Endothelial cell of umbilical vein (primary cell): ENCODE measurements around the gene PRSS33. TPM values are rescaled to one million over a fixed set of nuclear protein-coding genes. Genes with fewer than 3 reads are reported as not detected.

Experiments used
- BruUV-seq: library from RNA; stranded (reverse); fragments of 400-500 nt; replicated peaks from 2 replicates; lab custom pipeline; 2021; lab: Mats Ljungman, UMichigan
- CTCF ChIA-PET: fragments of 300-600, 350-600 bp; sonication (Branson Sonifier 250); formaldehyde crosslinking; loops from one replicate; lab custom pipeline; 2021; ENCODE audit warnings: antibody characterized with exemption, inconsistent platforms; lab: Charles Lee
- POLR2A ChIA-PET: fragments of 300-600, 350-600 bp; sonication (Branson Sonifier 250); formaldehyde crosslinking; loops from one replicate; lab custom pipeline; 2021; ENCODE audit warnings: antibody characterized with exemption, inconsistent platforms; lab: Charles Lee
- DNase-seq: peaks from one replicate; pipeline ENCODE4 v3.0.0-alpha.2; 2011; ENCODE audit warnings: low read depth, low spot score
- FAIRE-seq: peaks from 2 replicates; lab custom pipeline; 2011; peaks lifted over from hg19 to GRCh38; lab: Jason Lieb, UNC
- H2AFZ ChIP-seq: 2 replicates; pipeline ENCODE4 v1.6.0; 2012; ENCODE audit warnings: low read depth, low read length, control low read depth, inconsistent platforms
- H3K27ac ChIP-seq: 2 replicates; pipeline ENCODE4 v1.5.1; 2011; ENCODE audit warnings: low read depth, mild to moderate bottlenecking, control low read depth, low read length, moderate library complexity; ENCODE audit not compliant: insufficient read depth
- H3K27me3 ChIP-seq, 2 experiments: 2 replicates each; pipeline versions ENCODE4 v1.6.0 to v1.6.1; 2011; ENCODE audit warnings: low read length in 2 of 2, mixed read lengths in 1 of 2; ENCODE audit not compliant: control insufficient read depth in 2 of 2, insufficient read depth in 2 of 2
- H3K36me3 ChIP-seq, 2 experiments: 2 replicates in 1 of 2; 3 replicates in 1 of 2; pipeline ENCODE4 v1.5.1; 2011; ENCODE audit warnings: low read length in 2 of 2, mild to moderate bottlenecking in 1 of 2, moderate library complexity in 1 of 2; ENCODE audit not compliant: control insufficient read depth in 2 of 2, insufficient read depth in 2 of 2; ENCODE audit errors: extremely low read depth in 1 of 2
- H3K4me1 ChIP-seq: 3 replicates; pipeline ENCODE4 v1.5.1; 2011; ENCODE audit warnings: mild to moderate bottlenecking, low read length; ENCODE audit not compliant: control insufficient read depth, insufficient read depth; ENCODE audit errors: extremely low read depth
- H3K4me2 ChIP-seq: 2 replicates; pipeline ENCODE4 v1.6.1; 2011; ENCODE audit warnings: low read length, control low read depth, mixed read lengths; ENCODE audit not compliant: insufficient read depth
- H3K4me3 ChIP-seq, 3 experiments: fragments of 200-600 bp in 1 of 3; sonication (generic), shearing (Covaris generic) in 1 of 3; replicated peaks in 1 of 3; 2 replicates each; pipeline ENCODE4 v1.5.1; 2011 to 2016; ENCODE audit warnings: control low read depth in 3 of 3, low read length in 3 of 3, mild to moderate bottlenecking in 2 of 3, inconsistent platforms in 1 of 3, low read depth in 1 of 3, moderate library complexity in 1 of 3; ENCODE audit not compliant: insufficient read depth in 1 of 3
- H3K79me2 ChIP-seq: 2 replicates; pipeline ENCODE4 v1.6.0; 2012; ENCODE audit warnings: low read length, inconsistent platforms; ENCODE audit not compliant: control insufficient read depth, insufficient read depth
- H3K9ac ChIP-seq: replicated peaks from 2 replicates; pipeline ENCODE3; 2011; ENCODE audit warnings: low read length, control low read depth; ENCODE audit not compliant: insufficient read depth; ENCODE audit errors: extremely low read depth
- H3K9me1 ChIP-seq: replicated peaks from 3 replicates; pipeline ENCODE4 v1.6.0; 2011; ENCODE audit warnings: mild to moderate bottlenecking, low read length; ENCODE audit not compliant: control insufficient read depth, insufficient read depth; ENCODE audit errors: extremely low read depth
- H3K9me3 ChIP-seq: replicated peaks from 2 replicates; pipeline ENCODE4 v1.5.1; 2012; ENCODE audit warnings: low read length, inconsistent platforms; ENCODE audit not compliant: control insufficient read depth, insufficient read depth
- H4K20me1 ChIP-seq: replicated peaks from 2 replicates; pipeline ENCODE3; 2011; ENCODE audit warnings: mild to moderate bottlenecking, low read length; ENCODE audit not compliant: control insufficient read depth, insufficient read depth; ENCODE audit errors: extremely low read depth
- CTCF ChIP-seq, 2 donors: IDR thresholded peaks; 1 replicate in 1 of 2; 2 replicates in 1 of 2; pipeline ENCODE4 v1.5.1; 2011; ENCODE audit warnings: low read length in 2 of 2, mild to moderate bottlenecking in 2 of 2, moderate library complexity in 2 of 2, control low read depth in 1 of 2, inconsistent platforms in 1 of 2, low read depth in 1 of 2; ENCODE audit not compliant: insufficient read depth in 1 of 2; ENCODE audit errors: extremely low read depth in 1 of 2
- EZH2 ChIP-seq: IDR thresholded peaks from 2 replicates; pipeline ENCODE4 v1.6.1; 2012; ENCODE audit warnings: borderline replicate concordance, low read depth, mild to moderate bottlenecking, moderate library complexity, low read length, inconsistent platforms; ENCODE audit not compliant: severe bottlenecking
- FOS ChIP-seq: IDR thresholded peaks from 2 replicates; pipeline ENCODE4 v1.6.1; 2011; ENCODE audit warnings: mild to moderate bottlenecking, low read length, moderate library complexity, borderline replicate concordance; ENCODE audit not compliant: insufficient read depth
- GATA2 ChIP-seq: IDR thresholded peaks from 2 replicates; pipeline ENCODE4 v1.7.0; 2011; ENCODE audit warnings: low read depth, mild to moderate bottlenecking, moderate library complexity, mixed read lengths, low read length; ENCODE audit not compliant: insufficient read length, insufficient read depth
- JUN ChIP-seq: IDR thresholded peaks from 2 replicates; pipeline ENCODE4 v1.6.1; 2011; ENCODE audit warnings: borderline replicate concordance, low read depth; ENCODE audit not compliant: insufficient read length, insufficient read depth
- MAX ChIP-seq: IDR thresholded peaks from 2 replicates; pipeline ENCODE4 v1.6.1; 2011; ENCODE audit not compliant: insufficient read depth, insufficient read length
- MYC ChIP-seq: IDR thresholded peaks from one replicate; pipeline ENCODE4 v1.6.1; 2011; ENCODE audit warnings: mild to moderate bottlenecking, low read depth, low read length
- POLR2A ChIP-seq: IDR thresholded peaks from 2 replicates; pipeline ENCODE4 v1.6.1; 2012; ENCODE audit warnings: low read depth, mild to moderate bottlenecking, control low read depth, low read length
- POLR2AphosphoS5 ChIP-seq: IDR thresholded peaks from 2 replicates; pipeline ENCODE4 v1.6.1; 2012; ENCODE audit warnings: low read depth, mild to moderate bottlenecking, control low read depth, low read length, moderate library complexity; ENCODE audit not compliant: insufficient read depth
- dilution Hi-C: fragments of 300-500 bp; cut with MboI; formaldehyde crosslinking; loops from one replicate; pipeline ENCODE4 v1.15.0; 2019; ENCODE audit warnings: low sequenced_read_pairs; ENCODE audit not compliant: extremely low pct_ligation_motif_present
- intact Hi-C: fragments of 100-400 bp; cut with micrococcal nuclease; formaldehyde crosslinking; loops from one replicate; pipeline ENCODE4 v1.10.0; 2022
- polyA plus RNA-seq, 4 experiments: library from polyadenylated mRNA; depleted of rRNA in 3 of 4; stranded (reverse) in 3 of 4; unstranded in 1 of 4; fragments of >200 nt; gene quantifications; 2 replicates each; pipeline versions ENCODE4 v1.2.1 to v1.2.3, GENCODE V29; 2011 to 2012; ENCODE audit warnings: missing spikeins in 1 of 4
- total RNA-seq: library from RNA; stranded (reverse); gene quantifications from 2 replicates; pipeline ENCODE4 v1.2.3, GENCODE V29; 2021

Gene PRSS33
- total and polyA plus RNA-seq, 2 donors (not counting 3 experiments of a cell fraction or from before 2014, with no cell fraction given): not detected

GRCh38 chr16:2804728-2805127 lies 17.4 kb upstream of the PRSS33 start:
- BruUV-seq: no TSS peak
- H3K9me1 ChIP-seq: no peaks in the 10 kb centered on the region
- dilution Hi-C loops (no loop called here), intact Hi-C loops (no loop called here)
- H3K27ac ChIP-seq: no peak overlapping the region
- TF ChIP-seq EZH2 (no peak), CTCF (IDR thresholded peaks at IDR 0.05; ENCODE audit: extremely low read depth in 1 of 2, insufficient read depth in 1 of 2, low read depth in 1 of 2, low read length in 2 of 2) (no peak), MAX (no peak), FOS (no peak), POLR2A (no peak), MYC (no peak), POLR2AphosphoS5 (no peak), GATA2 (no peak), JUN (no peak)
- DNase-seq (no peak), FAIRE-seq (no peak)
- H3K36me3 ChIP-seq: no peaks in the 10 kb centered on the region
- no peak overlapping the region for H3K4me2 ChIP-seq
- no peak overlapping the region for H3K4me3 ChIP-seq
- ChIA-PET CTCF (no interaction called here), POLR2A (no interaction called here)
- H3K4me1 ChIP-seq: no peaks in the 10 kb centered on the region
- H3K27me3 ChIP-seq: peaks cover 5 to 12% of the 10 kb centered on the region in 2 experiments
- H3K9me3 ChIP-seq: no peaks in the 10 kb centered on the region
- H4K20me1 ChIP-seq: no peaks in the 10 kb centered on the region
- no peak overlapping the region for H2AFZ ChIP-seq
- H3K79me2 ChIP-seq: no peaks in the 10 kb centered on the region
- no peak overlapping the region for H3K9ac ChIP-seq
